DND-41 (cell line): ENCODE results near the gene ITSN2.

ENCODE experiments used
- ATAC-seq: fragments of 200-7000 bp; cut with Tn5 transposase; 3 replicates; pipeline ENCODE4 v1.9.1; 2021; ENCODE audit warnings: low read depth; ENCODE audit not compliant: insufficient read depth
- DNase-seq: peaks from one replicate; pipeline ENCODE4 v3.0.0-alpha.2; 2020
- H2AFZ ChIP-seq: 2 replicates; pipeline ENCODE4 v1.6.0; 2012; ENCODE audit warnings: low read depth, low read length
- H3K27ac ChIP-seq: 2 replicates; pipeline ENCODE4 v1.5.1; 2012; ENCODE audit warnings: low read length, inconsistent platforms
- H3K27me3 ChIP-seq: fragments of 200-600 bp; sonication (generic); 2 replicates; pipeline ENCODE4 v1.6.0; 2012; ENCODE audit warnings: low read length, mild to moderate bottlenecking, inconsistent platforms; ENCODE audit not compliant: insufficient read depth, poor library complexity
- H3K36me3 ChIP-seq: 2 replicates; pipeline ENCODE4 v1.5.1; 2012; ENCODE audit warnings: low read length, inconsistent platforms; ENCODE audit not compliant: insufficient read depth
- H3K4me1 ChIP-seq: 2 replicates; pipeline ENCODE4 v1.5.1; 2012; ENCODE audit warnings: mild to moderate bottlenecking, low read length; ENCODE audit not compliant: insufficient read depth
- H3K4me2 ChIP-seq: 2 replicates; pipeline ENCODE4 v1.6.0; 2012; ENCODE audit warnings: mild to moderate bottlenecking, moderate library complexity, low read length, inconsistent platforms; ENCODE audit not compliant: insufficient read depth
- H3K4me3 ChIP-seq, 2 experiments: fragments of 200-600 bp in 1 of 2; shearing (Covaris generic) in 1 of 2; 2 replicates each; pipeline ENCODE4 v1.5.1; 2012 to 2016; ENCODE audit warnings: inconsistent platforms in 2 of 2, low read length in 2 of 2, mild to moderate bottlenecking in 2 of 2, low read depth in 1 of 2, moderate library complexity in 1 of 2
- H3K79me2 ChIP-seq: 2 replicates; pipeline ENCODE4 v1.6.0; 2012; ENCODE audit warnings: low read length, inconsistent platforms; ENCODE audit not compliant: insufficient read depth
- H3K9ac ChIP-seq: 2 replicates; pipeline ENCODE4 v1.6.0; 2012; ENCODE audit warnings: low read depth, mild to moderate bottlenecking, inconsistent platforms, low read length, moderate library complexity
- H3K9me3 ChIP-seq: 2 replicates; pipeline ENCODE4 v1.5.1; 2012; ENCODE audit warnings: low read length, moderate library complexity, mild to moderate bottlenecking, inconsistent platforms; ENCODE audit not compliant: insufficient read depth, severe bottlenecking
- H4K20me1 ChIP-seq: 2 replicates; pipeline ENCODE4 v1.6.0; 2012; ENCODE audit warnings: low read length; ENCODE audit not compliant: insufficient read depth
- CTCF ChIP-seq: IDR thresholded peaks from 2 replicates; pipeline ENCODE4 v1.5.1; 2012; ENCODE audit warnings: borderline replicate concordance, low read length, moderate library complexity, mild to moderate bottlenecking; ENCODE audit not compliant: poor library complexity, severe bottlenecking; ENCODE audit errors: extremely low read depth
- EZH2 ChIP-seq: IDR thresholded peaks from 3 replicates; pipeline ENCODE4 v1.6.1; 2012; ENCODE audit warnings: borderline replicate concordance, low read depth, mild to moderate bottlenecking, moderate library complexity, low read length, inconsistent platforms; ENCODE audit not compliant: severe bottlenecking

The ITSN2 gene

GRCh38 chr2:24158131-24158530, 202.2 kb downstream of the ITSN2 start:
- Histone ChIP-seq H2AFZ (no peak overlapping the region), H3K9me3 (no peaks in the 10 kb centered on the region), H3K4me2 (no peak overlapping the region), H3K4me1 (no peaks in the 10 kb centered on the region), H3K27ac (no peak overlapping the region), H3K27me3 (no peaks in the 10 kb centered on the region), H3K4me3 (no peak overlapping the region), H3K36me3 (no peaks in the 10 kb centered on the region), H3K9ac (no peak overlapping the region), H4K20me1 (no peaks in the 10 kb centered on the region), H3K79me2 (no peaks in the 10 kb centered on the region)
- DNase-seq (no peak), ATAC-seq (no peak)
- TF ChIP-seq EZH2, result no peak
- no peak for TF ChIP-seq CTCF

- H3K9me3 ChIP-seq, result no peaks in the 10 kb centered on the region
- H3K36me3 ChIP-seq, result no peaks in the 10 kb centered on the region
- no peaks in the 10 kb centered on the region for H3K4me1 ChIP-seq
- H3K79me2 ChIP-seq, result no peaks in the 10 kb centered on the region
- no peaks in the 10 kb centered on the region for H4K20me1 ChIP-seq
- H3K9ac ChIP-seq, result no peak overlapping the region
- DNase-seq (no peak), ATAC-seq (no peak)
- H2AFZ ChIP-seq, result no peak overlapping the region
- H3K4me3 ChIP-seq, result no peak overlapping the region
- H3K27me3 ChIP-seq, result no peaks in the 10 kb centered on the region
- no peak overlapping the region for H3K27ac ChIP-seq
- no peak overlapping the region for H3K4me2 ChIP-seq
- TF ChIP-seq EZH2, result no peak
- TF ChIP-seq CTCF, result no peak
These were observed 206.9 kb downstream of the ITSN2 start for GRCh38 chr2:24153478-24153877.
